Measurements from ENCODE around the gene BEST3.

Gene BEST3

GRCh38 chr12:69703146-69703642 lies 4.1 kb upstream of the BEST3 start:
- no peaks in the 10 kb centered on the region for H3K9me3 Mint-ChIP-seq
- H3K4me3 Mint-ChIP-seq: no peak overlapping the region
- no peaks in the 10 kb centered on the region for H3K36me3 Mint-ChIP-seq (ENCODE audit: low read depth)
- DNase-seq: no peak
- H3K27me3 Mint-ChIP-seq: peaks cover 22% of the 10 kb centered on the region
- H3K4me1 Mint-ChIP-seq (ENCODE audit: low read depth): no peaks in the 10 kb centered on the region
- H3K27ac Mint-ChIP-seq: no peak overlapping the region

DNA sequence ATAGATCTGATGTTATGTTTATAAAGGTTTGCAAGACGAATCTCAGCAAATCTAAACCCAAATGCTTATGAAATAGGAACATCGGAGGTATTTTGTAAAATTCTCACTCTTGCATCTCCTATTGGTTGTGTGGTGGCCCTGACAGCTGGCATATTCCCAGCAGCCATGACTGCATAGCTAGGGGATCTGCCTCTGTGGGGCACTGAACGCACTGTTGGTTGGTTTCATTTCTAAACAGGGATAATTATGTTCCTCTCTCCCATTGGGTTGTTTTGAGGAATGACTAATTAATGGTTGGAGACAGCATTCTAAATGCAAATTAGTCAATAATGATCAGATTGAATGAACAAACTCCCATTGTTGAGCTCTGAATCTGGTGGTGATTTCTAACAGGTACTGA lies 2.7 kb upstream of the BEST3 start:
- no peak for DNase-seq
- Mint-ChIP-seq H3K36me3 (ENCODE audit: low read depth) (no peaks in the 10 kb centered on the region), H3K27me3 (peaks cover 14% of the 10 kb centered on the region), H3K4me3 (no peak overlapping the region), H3K27ac (no peak overlapping the region), H3K4me1 (ENCODE audit: low read depth) (no peaks in the 10 kb centered on the region), H3K9me3 (no peaks in the 10 kb centered on the region)

DNA sequence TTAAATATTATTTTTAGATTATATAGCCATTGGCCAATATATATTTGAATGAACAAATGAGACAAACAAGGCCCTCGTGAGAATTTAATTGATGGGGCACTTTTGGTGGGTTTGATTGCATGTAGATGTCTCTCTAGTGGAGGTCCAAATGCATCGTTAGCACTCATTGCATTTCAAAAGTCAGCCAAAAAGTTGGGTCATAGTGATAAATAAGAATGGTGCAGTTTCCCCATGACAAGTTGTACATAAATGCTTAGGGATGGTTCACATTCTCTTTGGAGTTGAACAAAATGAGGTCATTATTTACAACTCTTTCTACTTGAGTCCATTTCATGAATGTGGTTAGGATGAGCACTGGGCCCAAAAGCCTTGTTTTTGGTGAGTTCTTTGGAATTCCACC lies 1.0 kb downstream of the BEST3 start:
- Mint-ChIP-seq H3K4me1 (ENCODE audit: low read depth) (no peaks in the 10 kb centered on the region), H3K36me3 (ENCODE audit: low read depth) (no peaks in the 10 kb centered on the region), H3K9me3 (no peaks in the 10 kb centered on the region), H3K27ac (no peak overlapping the region), H3K4me3 (no peak overlapping the region), H3K27me3 (peaks cover 5% of the 10 kb centered on the region)
- no peak for DNase-seq

- Mint-ChIP-seq H3K36me3 (ENCODE audit: low read depth) (no peaks in the 10 kb centered on the region), H3K27me3 (no peaks in the 10 kb centered on the region), H3K27ac (no peak overlapping the region), H3K4me3 (no peak overlapping the region), H3K9me3 (no peaks in the 10 kb centered on the region), H3K4me1 (ENCODE audit: low read depth) (peaks cover 7% of the 10 kb centered on the region)
- no peak for DNase-seq
These were observed 5.0 kb downstream of the BEST3 start for GRCh38 chr12:69694123-69694522.

DNA sequence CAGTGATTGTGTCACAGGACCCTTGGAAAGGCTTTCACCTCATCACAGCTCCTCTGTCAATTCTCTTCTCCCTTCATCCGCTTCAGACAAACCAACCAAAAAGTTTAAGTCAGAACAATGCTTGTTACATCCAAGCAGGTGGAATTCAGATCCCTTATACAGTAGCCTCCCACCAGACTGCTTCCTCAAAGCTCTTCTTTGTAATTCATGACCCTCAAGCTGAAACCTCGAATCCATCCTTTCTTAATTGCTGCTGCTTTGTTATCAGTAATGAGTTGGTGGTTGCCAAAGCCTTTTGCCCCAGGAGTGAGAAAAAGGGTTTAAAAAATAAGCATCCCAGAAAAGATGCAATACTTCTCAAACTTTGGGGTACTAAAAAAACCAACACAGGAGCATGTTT lies 9.5 kb downstream of the BEST3 start:
- H3K27me3 Mint-ChIP-seq: peaks cover 10% of the 10 kb centered on the region
- H3K27ac Mint-ChIP-seq: no peak overlapping the region
- H3K36me3 Mint-ChIP-seq (ENCODE audit: low read depth): no peaks in the 10 kb centered on the region
- H3K4me1 Mint-ChIP-seq (ENCODE audit: low read depth): peaks cover 15% of the 10 kb centered on the region
- no peak for DNase-seq
- H3K4me3 Mint-ChIP-seq: no peak overlapping the region
- H3K9me3 Mint-ChIP-seq: no peaks in the 10 kb centered on the region

GRCh38 chr12:69688471-69689427 lies 10.4 kb downstream of the BEST3 start:
- peaks cover 19% of the 10 kb centered on the region for H3K27me3 Mint-ChIP-seq
- no peak overlapping the region for H3K4me3 Mint-ChIP-seq
- H3K27ac Mint-ChIP-seq: no peak overlapping the region
- peak; percentile 39 for DNase-seq
- no peaks in the 10 kb centered on the region for H3K36me3 Mint-ChIP-seq (ENCODE audit: low read depth)
- H3K4me1 Mint-ChIP-seq (ENCODE audit: low read depth): peaks cover 15% of the 10 kb centered on the region
- no peaks in the 10 kb centered on the region for H3K9me3 Mint-ChIP-seq

GRCh38 chr12:69688021-69688420 lies 11.1 kb downstream of the BEST3 start:
- Mint-ChIP-seq H3K27me3 (peaks cover 24% of the 10 kb centered on the region), H3K9me3 (no peaks in the 10 kb centered on the region), H3K4me3 (no peak overlapping the region), H3K36me3 (ENCODE audit: low read depth) (no peaks in the 10 kb centered on the region), H3K4me1 (ENCODE audit: low read depth) (peaks cover 15% of the 10 kb centered on the region), H3K27ac (no peak overlapping the region)
- DNase-seq: no peak

DNA sequence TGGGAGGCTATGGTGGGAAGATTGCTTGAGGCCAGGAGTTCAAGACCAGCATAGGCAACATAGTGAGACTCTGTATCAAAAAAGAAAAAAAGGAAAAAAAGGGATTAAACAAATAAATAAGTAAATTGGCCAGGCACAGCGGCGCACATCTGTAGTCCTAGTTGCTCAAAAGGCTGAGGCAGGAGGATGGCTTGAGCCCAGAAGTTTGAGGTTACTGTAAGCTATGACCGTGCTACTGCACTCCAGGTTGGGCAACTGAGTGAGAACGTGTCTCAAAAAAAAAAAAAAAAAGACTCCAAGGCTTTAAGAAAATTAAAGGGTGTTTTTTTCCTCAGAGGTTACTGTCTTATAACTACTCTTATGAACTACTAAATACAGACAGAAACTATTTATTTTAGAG lies 11.7 kb downstream of the BEST3 start:
- Mint-ChIP-seq H3K27ac (no peak overlapping the region), H3K4me1 (ENCODE audit: low read depth) (peaks cover 15% of the 10 kb centered on the region), H3K9me3 (no peaks in the 10 kb centered on the region), H3K27me3 (peaks cover 24% of the 10 kb centered on the region), H3K36me3 (ENCODE audit: low read depth) (no peaks in the 10 kb centered on the region), H3K4me3 (no peak overlapping the region)
- DNase-seq: no peak

GRCh38 chr12:69686731-69687130 lies 12.4 kb downstream of the BEST3 start:
- Mint-ChIP-seq H3K27me3 (peaks cover 24% of the 10 kb centered on the region), H3K36me3 (ENCODE audit: low read depth) (no peaks in the 10 kb centered on the region), H3K4me3 (no peak overlapping the region), H3K4me1 (ENCODE audit: low read depth) (peaks cover 15% of the 10 kb centered on the region), H3K9me3 (no peaks in the 10 kb centered on the region), H3K27ac (no peak overlapping the region)
- no peak for DNase-seq

GRCh38 chr12:69685810-69686209 lies 13.3 kb downstream of the BEST3 start:
- H3K9me3 Mint-ChIP-seq: no peaks in the 10 kb centered on the region
- H3K27me3 Mint-ChIP-seq: peaks cover 24% of the 10 kb centered on the region
- no peak overlapping the region for H3K27ac Mint-ChIP-seq
- H3K4me1 Mint-ChIP-seq (ENCODE audit: low read depth): peaks cover 15% of the 10 kb centered on the region
- no peaks in the 10 kb centered on the region for H3K36me3 Mint-ChIP-seq (ENCODE audit: low read depth)
- no peak overlapping the region for H3K4me3 Mint-ChIP-seq
- DNase-seq: no peak

DNA sequence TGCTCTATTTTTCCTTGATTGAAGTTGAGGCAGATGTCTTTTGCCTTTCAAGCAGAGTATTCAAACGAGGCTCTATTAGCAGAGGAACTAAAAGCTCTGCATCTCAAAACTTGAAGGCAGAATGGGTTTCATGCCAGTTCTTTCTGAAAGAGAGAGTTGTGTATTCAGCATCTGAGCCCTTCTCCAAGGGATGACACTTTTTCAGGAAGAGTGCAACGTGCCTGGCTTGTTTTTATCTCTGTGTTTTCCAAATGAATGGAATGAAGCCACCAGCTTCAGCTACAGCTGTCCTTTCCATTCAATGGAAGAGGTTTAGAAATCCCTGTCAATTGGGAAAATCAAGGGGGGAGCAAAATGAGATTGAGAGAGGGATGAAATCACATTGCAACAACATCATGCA lies 14.6 kb downstream of the BEST3 start:
- peaks cover 24% of the 10 kb centered on the region for H3K27me3 Mint-ChIP-seq
- no peak overlapping the region for H3K27ac Mint-ChIP-seq
- H3K36me3 Mint-ChIP-seq (ENCODE audit: low read depth): no peaks in the 10 kb centered on the region
- H3K9me3 Mint-ChIP-seq: no peaks in the 10 kb centered on the region
- DNase-seq: no peak
- no peak overlapping the region for H3K4me3 Mint-ChIP-seq
- peaks cover 11% of the 10 kb centered on the region for H3K4me1 Mint-ChIP-seq (ENCODE audit: low read depth)

DNA sequence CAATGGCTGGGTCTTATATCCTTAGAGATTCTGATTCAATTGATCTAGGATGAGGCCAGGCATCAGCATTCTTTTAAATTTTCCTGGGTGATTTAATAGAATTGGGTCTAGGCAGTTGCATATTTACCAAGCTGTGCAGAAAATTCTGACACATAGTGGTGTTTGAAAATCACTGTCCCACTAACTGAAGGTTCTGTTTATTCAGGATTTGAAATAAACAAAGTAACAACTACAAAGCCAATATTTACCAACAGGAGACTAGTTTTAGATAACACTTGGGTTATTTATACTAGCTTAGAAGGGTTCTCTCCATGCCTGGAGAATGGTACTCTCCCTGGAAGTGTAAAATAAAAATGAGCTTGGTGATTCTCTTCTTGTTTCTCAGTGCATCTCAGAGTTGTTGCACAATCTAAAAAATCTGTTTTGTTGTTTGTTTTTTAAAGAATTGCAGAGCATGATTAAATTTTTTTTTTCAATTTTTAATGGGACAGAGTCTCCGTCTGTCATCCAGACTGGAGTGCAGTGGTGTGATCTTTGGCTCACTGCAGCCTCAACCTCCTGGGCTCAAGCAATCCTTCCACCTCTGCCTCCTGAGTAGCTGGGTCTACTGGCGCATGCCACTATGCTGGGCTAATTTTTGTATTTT lies 16.9 kb downstream of the BEST3 start:
- Mint-ChIP-seq H3K36me3 (ENCODE audit: low read depth) (no peaks in the 10 kb centered on the region), H3K27ac (no peak overlapping the region), H3K4me1 (ENCODE audit: low read depth) (peaks cover 4% of the 10 kb centered on the region), H3K4me3 (no peak overlapping the region), H3K27me3 (peaks cover 28% of the 10 kb centered on the region), H3K9me3 (no peaks in the 10 kb centered on the region)
- DNase-seq: no peak

DNA sequence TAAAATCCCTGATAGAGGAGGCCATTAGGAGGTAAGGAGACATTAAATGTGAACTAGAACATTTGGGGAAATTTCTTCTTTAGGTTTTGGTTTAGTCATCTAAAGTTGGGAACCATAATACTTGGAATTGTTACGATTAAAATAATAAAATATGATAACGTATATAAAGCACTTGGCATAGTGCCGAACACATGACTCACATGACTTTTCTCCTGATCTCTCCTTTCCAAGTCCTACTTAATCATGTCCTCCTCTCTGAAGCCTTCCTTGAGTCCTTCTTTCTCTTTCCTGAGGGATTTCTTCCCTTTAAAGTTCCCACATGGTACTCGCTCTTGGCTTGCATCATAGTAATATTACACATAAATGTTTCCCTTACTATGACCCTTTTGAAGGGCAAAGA lies 20.0 kb downstream of the BEST3 start:
- H3K9me3 Mint-ChIP-seq: no peaks in the 10 kb centered on the region
- no peak overlapping the region for H3K27ac Mint-ChIP-seq
- no peaks in the 10 kb centered on the region for H3K4me1 Mint-ChIP-seq (ENCODE audit: low read depth)
- H3K4me3 Mint-ChIP-seq: no peak overlapping the region
- peaks cover 13% of the 10 kb centered on the region for H3K27me3 Mint-ChIP-seq
- H3K36me3 Mint-ChIP-seq (ENCODE audit: low read depth): no peaks in the 10 kb centered on the region
- DNase-seq: no peak

- Mint-ChIP-seq H3K27ac (no peak overlapping the region), H3K27me3 (peaks cover 5% of the 10 kb centered on the region), H3K4me3 (no peak overlapping the region), H3K4me1 (ENCODE audit: low read depth) (no peaks in the 10 kb centered on the region), H3K36me3 (ENCODE audit: low read depth) (no peaks in the 10 kb centered on the region), H3K9me3 (no peaks in the 10 kb centered on the region)
- no peak for DNase-seq
These were observed 22.7 kb downstream of the BEST3 start for GRCh38 chr12:69676257-69677012.
